Stimulated activated CD4-positive, alpha-beta T cell treated with anti-CD3 and anti-CD28 coated beads, Interleukin-12 subunit alpha, Interleukin-12 subunit beta, amount 100 ng/mL, for 4 hours (primary cell): ENCODE results near the gene EIF2S3.
"Not testable (repeated sequence)": the region's sequence is repeated elsewhere in the genome, so short reads cannot be mapped to it uniquely, and the experiment has no call there.

ENCODE experiments used
- DNase-seq: peaks from one replicate; pipeline ENCODE4 v3.0.0-alpha.2; 2020

The EIF2S3 gene

GRCh38 chrX:24050522-24051318 lies 4.0 kb upstream of the EIF2S3 start:
- not testable (repeated sequence) for DNase-seq

GRCh38 chrX:24055043-24055356 lies 244 bp downstream of the EIF2S3 start:
- DNase-seq, result no peak

- DNase-seq, result no peak
Measured at GRCh38 chrX:24063488-24063887, 8.7 kb downstream of the EIF2S3 start.

- no peak for DNase-seq
Measured at GRCh38 chrX:24069877-24070276, 15.1 kb downstream of the EIF2S3 start.

GRCh38 chrX:24079411-24079810 lies 24.7 kb downstream of the EIF2S3 start:
- DNase-seq, result no peak

GRCh38 chrX:24080245-24080644 lies 25.5 kb downstream of the EIF2S3 start:
- DNase-seq, result not testable (repeated sequence)

GRCh38 chrX:24080704-24081103 lies 25.9 kb downstream of the EIF2S3 start:
- no peak for DNase-seq

GRCh38 chrX:24081661-24082154 lies 27.0 kb downstream of the EIF2S3 start:
- peak; percentile 20 for DNase-seq

GRCh38 chrX:24082447-24082846 lies 27.7 kb downstream of the EIF2S3 start:
- no peak for DNase-seq

- DNase-seq, result no peak
Measured at GRCh38 chrX:24085101-24085500, 30.3 kb downstream of the EIF2S3 start.

GRCh38 chrX:24090300-24091200 lies 35.8 kb downstream of the EIF2S3 start:
- no peak for DNase-seq

GRCh38 chrX:24093746-24094145 lies 39.0 kb downstream of the EIF2S3 start:
- no peak for DNase-seq

- DNase-seq, result no peak
Measured at GRCh38 chrX:24097741-24098260, 43.0 kb downstream of the EIF2S3 start.

- DNase-seq, result no peak
Measured at GRCh38 chrX:24098932-24099331, 44.2 kb downstream of the EIF2S3 start.

GRCh38 chrX:24099394-24099793 lies 44.6 kb downstream of the EIF2S3 start:
- DNase-seq, result no peak

- no peak for DNase-seq
Measured at GRCh38 chrX:24100713-24101112, 46.0 kb downstream of the EIF2S3 start.

GRCh38 chrX:24110069-24110468 lies 55.3 kb downstream of the EIF2S3 start:
- DNase-seq, result no peak

- DNase-seq, result no peak
Measured at GRCh38 chrX:24113181-24113580, 58.4 kb downstream of the EIF2S3 start.

- no peak for DNase-seq
Measured at GRCh38 chrX:24117258-24117657, 62.5 kb downstream of the EIF2S3 start.

- no peak for DNase-seq
Measured at GRCh38 chrX:24124244-24124799, 69.6 kb downstream of the EIF2S3 start.

GRCh38 chrX:24125028-24125612 lies 70.4 kb downstream of the EIF2S3 start:
- no peak for DNase-seq
